ENCODE data around the gene MGMT.

MGMT gene

GRCh38 chr10:129495256-129495655 lies 28.2 kb downstream of the MGMT start:
- DNase-seq (ENCODE audit: low read depth), result no peak

- DNase-seq (ENCODE audit: low read depth), result no peak
These were observed 28.7 kb downstream of the MGMT start for GRCh38 chr10:129495698-129496097.

- DNase-seq (ENCODE audit: low read depth), result no peak
These were observed 30.0 kb downstream of the MGMT start for GRCh38 chr10:129497013-129497412.

GRCh38 chr10:129498680-129499079 lies 31.6 kb downstream of the MGMT start:
- no peak for DNase-seq (ENCODE audit: low read depth)

GRCh38 chr10:129500617-129501339 lies 33.7 kb downstream of the MGMT start:
- DNase-seq (ENCODE audit: low read depth), result no peak

- no peak for DNase-seq (ENCODE audit: low read depth)
These were observed 34.8 kb downstream of the MGMT start for GRCh38 chr10:129501652-129502436.

- no peak for DNase-seq (ENCODE audit: low read depth)
These were observed 35.4 kb downstream of the MGMT start for GRCh38 chr10:129502448-129502847.

- DNase-seq (ENCODE audit: low read depth), result no peak
These were observed 38.5 kb downstream of the MGMT start for GRCh38 chr10:129505500-129506075.

GRCh38 chr10:129506101-129506797 lies 39.2 kb downstream of the MGMT start:
- DNase-seq (ENCODE audit: low read depth), result no peak

GRCh38 chr10:129507216-129507889 lies 40.3 kb downstream of the MGMT start:
- no peak for DNase-seq (ENCODE audit: low read depth)

GRCh38 chr10:129509155-129509554 lies 42.1 kb downstream of the MGMT start:
- no peak for DNase-seq (ENCODE audit: low read depth)

- no peak for DNase-seq (ENCODE audit: low read depth)
These were observed 42.8 kb downstream of the MGMT start for GRCh38 chr10:129509835-129510234.

- no peak for DNase-seq (ENCODE audit: low read depth)
These were observed 44.0 kb downstream of the MGMT start for GRCh38 chr10:129511086-129511485.

- no peak for DNase-seq (ENCODE audit: low read depth)
These were observed 44.7 kb downstream of the MGMT start for GRCh38 chr10:129511758-129512157.

- DNase-seq (ENCODE audit: low read depth), result no peak
These were observed 46.3 kb downstream of the MGMT start for GRCh38 chr10:129513312-129513711.

- no peak for DNase-seq (ENCODE audit: low read depth)
These were observed 47.8 kb downstream of the MGMT start for GRCh38 chr10:129514568-129515451.

GRCh38 chr10:129516846-129517679 lies 50.0 kb downstream of the MGMT start:
- no peak for DNase-seq (ENCODE audit: low read depth)

GRCh38 chr10:129517680-129518057 lies 50.6 kb downstream of the MGMT start:
- DNase-seq (ENCODE audit: low read depth), result no peak

- no peak for DNase-seq (ENCODE audit: low read depth)
These were observed 51.8 kb downstream of the MGMT start for GRCh38 chr10:129518793-129519192.

GRCh38 chr10:129520440-129521080 lies 53.5 kb downstream of the MGMT start:
- no peak for DNase-seq (ENCODE audit: low read depth)
